ENCODE results near the gene CALML6. TPM values are rescaled to one million over a fixed set of nuclear protein-coding genes. Genes with fewer than 3 reads are reported as not detected.

The CALML6 gene
- total and polyA plus RNA-seq, 2 of the 8 experiments (the other 6 are each of a cell fraction or from before 2014, with no cell fraction given): 0.54 to 1.3 TPM

DNA sequence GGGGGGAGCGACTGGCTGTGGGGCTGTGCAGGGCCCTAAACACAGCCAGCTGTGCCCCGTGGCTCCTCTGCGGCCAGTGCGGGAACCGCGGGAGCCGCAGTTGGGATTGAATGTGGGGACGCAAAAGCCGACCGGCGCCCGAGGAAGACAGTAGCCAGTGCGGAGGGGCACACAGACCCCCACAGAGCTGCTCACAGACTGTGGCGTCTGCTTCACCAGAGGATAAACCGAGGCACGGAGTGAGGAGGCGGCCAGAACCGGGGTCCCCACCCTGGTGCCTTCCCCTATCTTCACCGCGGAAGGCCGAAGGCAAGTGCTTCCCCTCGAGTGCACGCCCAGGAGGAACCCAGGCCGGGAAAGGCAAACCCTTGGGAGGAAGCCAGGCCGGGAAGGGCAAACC lies 12.7 kb downstream of the CALML6 start:
- H3K14ac ChIP-seq (ENCODE audit: insufficient read length): no peak overlapping the region
- H2BK12ac ChIP-seq (ENCODE audit: low read depth, low read length): no peak overlapping the region
- CTCF ChIA-PET (ENCODE audit: partially characterized antibody): interaction anchor here (0.8 to 3.1 kb wide), 6 partner anchors 22 to 121 kb away, joined by 3 to 13 read pairs (median 3); no protein-coding TSS in a partner anchor
- H3K4me2 ChIP-seq (ENCODE audit: insufficient read depth in 1 of 2, low read depth in 2 of 2, low read length in 2 of 2): no peak overlapping the region
- H2AK5ac ChIP-seq (ENCODE audit: low read depth, low read length): no peak overlapping the region
- no peak overlapping the region for H2BK120ac ChIP-seq (replicated peaks; ENCODE audit: low read depth, low read length)
- no peak overlapping the region for H2BK5ac ChIP-seq (ENCODE audit: low read depth, low read length)
- H4K8ac ChIP-seq (ENCODE audit: extremely low read depth, insufficient read depth, low read length): no peak overlapping the region
- no peak overlapping the region for H4K5ac ChIP-seq (ENCODE audit: insufficient read length, low read depth, low read length)
- H4K20me1 ChIP-seq (replicated peaks in 1 of 2; ENCODE audit: control insufficient read depth in 1 of 2, insufficient read depth in 2 of 2, low read length in 2 of 2): no peaks in the 10 kb centered on the region
- H3K9me3 ChIP-seq (ENCODE audit: insufficient read depth in 2 of 2, low read depth in 1 of 2, low read length in 1 of 2): peaks cover 0 to 15% of the 10 kb centered on the region in 2 experiments; a peak in 1 of 4 replicates
- no peaks in the 10 kb centered on the region for H3K79me1 ChIP-seq (ENCODE audit: low read depth, low read length)
- FAIRE-seq (no peak), DNase-seq (ENCODE audit: low read depth in 1 of 2, low spot score in 2 of 2) (no peak)
- WGBS, 2 experiments (ENCODE audit: extremely low coverage in 1 of 2, insufficient coverage in 1 of 2, insufficient read length in 1 of 2, insufficient replicate concordance in 2 of 2, low coverage in 1 of 2, low lambda C conversion rate in 2 of 2, missing lambda C conversion rate in 1 of 2): 89% methylated on average over 25 of the region's 25 CpGs; no CpG with 5 or more reads in 1 of the 2 experiments
- H3K4me3 ChIP-seq (ENCODE audit: extremely low read depth in 1 of 4, insufficient read depth in 2 of 4, low read depth in 3 of 4, low read length in 4 of 4): no peak overlapping the region
- no peak overlapping the region for H3K23ac ChIP-seq (ENCODE audit: insufficient read length)
- no peak overlapping the region for H3K4ac ChIP-seq (replicated peaks; ENCODE audit: insufficient read length, low read depth, low read length)
- no peak overlapping the region for H3K18ac ChIP-seq (ENCODE audit: extremely low read depth, low read length)
- no peaks in the 10 kb centered on the region for H3K79me2 ChIP-seq (ENCODE audit: control insufficient read depth in 1 of 2, insufficient read depth in 2 of 2, low read length in 2 of 2)
- H3K4me1 ChIP-seq (replicated peaks in 1 of 4; ENCODE audit: control insufficient read depth in 3 of 4, insufficient read depth in 4 of 4, low read length in 3 of 4): no peaks in the 10 kb centered on the region; a peak in 2 of 7 replicates
- H3K9ac ChIP-seq (replicated peaks in 1 of 4; ENCODE audit: extremely low read depth in 1 of 4, low read depth in 3 of 4, low read length in 3 of 4): no peak overlapping the region
- no peak overlapping the region for H3K56ac ChIP-seq (replicated peaks; ENCODE audit: insufficient read length, low read depth, low read length)
- H4K91ac ChIP-seq (replicated peaks; ENCODE audit: insufficient read length, low read length): no peak overlapping the region
- H2BK15ac ChIP-seq (ENCODE audit: low read length): no peak overlapping the region
- POLR2A ChIA-PET (ENCODE audit: partially characterized antibody): interaction anchor here (0.6 kb wide), 2 partner anchors 18 to 270 kb away, joined by 3 read pairs; no protein-coding TSS in a partner anchor
- no peak overlapping the region for H2BK20ac ChIP-seq (ENCODE audit: low read length)
- H3K27me3 ChIP-seq (replicated peaks in 1 of 4; ENCODE audit: control insufficient read depth in 3 of 4, extremely low read depth in 1 of 4, insufficient read depth in 3 of 4, low read length in 3 of 4): no peaks in the 10 kb centered on the region; a peak in 1 of 7 replicates
- no peaks in the 10 kb centered on the region; the same call in 1 of the 2 replicates for H3K23me2 ChIP-seq (ENCODE audit: low read depth, low read length)
- H3K36me3 ChIP-seq (ENCODE audit: control insufficient read depth in 2 of 4, insufficient read depth in 4 of 4, low read length in 3 of 4): no peaks in the 10 kb centered on the region
- H2AFZ ChIP-seq (ENCODE audit: low read length): no peak overlapping the region
- no peak overlapping the region for H3K27ac ChIP-seq (ENCODE audit: low read depth, low read length)
- TF ChIP-seq CREB1 (IDR thresholded peaks at IDR 0.05) (no peak), FOSL1 (IDR thresholded peaks at IDR 0.05; ENCODE audit: insufficient read depth, low read depth, low read length) (no peak), CBX8 (IDR thresholded peaks at IDR 0.05; ENCODE audit: borderline replicate concordance, low read depth, low read length) (no peak), CTBP2 (IDR thresholded peaks at IDR 0.05; ENCODE audit: borderline replicate concordance, insufficient read depth, insufficient read length, low read length) (no peak), SIX5 (IDR thresholded peaks at IDR 0.05; ENCODE audit: low read depth, low read length) (no peak), SP4 (IDR thresholded peaks at IDR 0.05; ENCODE audit: low read length) (no peak), JUN (IDR thresholded peaks at IDR 0.05; ENCODE audit: low read depth, low read length) (no peak), MAFK (IDR thresholded peaks at IDR 0.05; ENCODE audit: low read depth, low read length) (no peak), BRCA1 (IDR thresholded peaks at IDR 0.05; ENCODE audit: low read depth, low read length) (no peak), TAF1 (IDR thresholded peaks at IDR 0.05; ENCODE audit: low read depth, low read length) (no peak), EZH2 (IDR thresholded peaks at IDR 0.05; ENCODE audit: low read depth, low read length, severe bottlenecking) (no peak)
- TF ChIP-seq, protein P1, sequence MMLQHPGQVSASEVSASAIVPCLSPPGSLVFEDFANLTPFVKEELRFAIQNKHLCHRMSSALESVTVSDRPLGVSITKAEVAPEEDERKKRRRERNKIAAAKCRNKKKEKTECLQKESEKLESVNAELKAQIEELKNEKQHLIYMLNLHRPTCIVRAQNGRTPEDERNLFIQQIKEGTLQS (IDR thresholded peaks at IDR 0.05; ENCODE audit: insufficient read depth, low read depth, low read length): no peak
